RWPE2 (cell line): Measurements from ENCODE around the gene PMS1.
"Not testable (repeated sequence)": the region's sequence is repeated elsewhere in the genome, so short reads cannot be mapped to it uniquely, and the experiment has no call there.

Source experiments
- ATAC-seq: fragments of 200-7000 bp; cut with Tn5 transposase; 3 replicates; pipeline ENCODE4 v1.9.1; 2021; ENCODE audit warnings: low read depth
- DNase-seq: peaks from one replicate; pipeline ENCODE4 v3.0.0-alpha.2; 2020; ENCODE audit warnings: low spot score
- H3K27ac ChIP-seq: fragments of 450-650 bp; 2 replicates; pipeline ENCODE4 v1.5.1; 2017; ENCODE audit warnings: mild to moderate bottlenecking; ENCODE audit not compliant: poor library complexity, severe bottlenecking
- H3K27me3 ChIP-seq: fragments of 250-450 bp; sonication (Bioruptor Pico); 2 replicates; pipeline ENCODE4 v1.5.1; 2021; ENCODE audit warnings: mild to moderate bottlenecking, moderate library complexity; ENCODE audit not compliant: insufficient read depth, poor library complexity, severe bottlenecking
- H3K36me3 ChIP-seq: fragments of 250-450 bp; sonication (Bioruptor Pico); 2 replicates; pipeline ENCODE4 v1.5.1; 2020; ENCODE audit warnings: low read depth, mild to moderate bottlenecking, moderate library complexity
- H3K4me1 ChIP-seq: fragments of 250-450 bp; sonication (Bioruptor Pico); 2 replicates; pipeline ENCODE4 v1.5.1; 2021; ENCODE audit warnings: mild to moderate bottlenecking, moderate library complexity; ENCODE audit not compliant: insufficient read depth, poor library complexity, severe bottlenecking
- H3K4me3 ChIP-seq: fragments of 250-450 bp; sonication (Bioruptor Pico); 2 replicates; pipeline ENCODE4 v1.5.1; 2021; ENCODE audit warnings: mild to moderate bottlenecking, moderate library complexity; ENCODE audit not compliant: severe bottlenecking
- H3K9me3 ChIP-seq: fragments of 250-450 bp; sonication (Bioruptor Pico); 2 replicates; pipeline ENCODE4 v1.5.1; 2021; ENCODE audit warnings: mild to moderate bottlenecking, moderate library complexity; ENCODE audit not compliant: severe bottlenecking
- CTCF ChIP-seq: fragments of 450-650 bp; IDR thresholded peaks from one replicate; pipeline ENCODE4 v1.5.1; 2017; ENCODE audit warnings: mild to moderate bottlenecking, moderate library complexity; ENCODE audit not compliant: poor library complexity, severe bottlenecking

The PMS1 gene

DNA sequence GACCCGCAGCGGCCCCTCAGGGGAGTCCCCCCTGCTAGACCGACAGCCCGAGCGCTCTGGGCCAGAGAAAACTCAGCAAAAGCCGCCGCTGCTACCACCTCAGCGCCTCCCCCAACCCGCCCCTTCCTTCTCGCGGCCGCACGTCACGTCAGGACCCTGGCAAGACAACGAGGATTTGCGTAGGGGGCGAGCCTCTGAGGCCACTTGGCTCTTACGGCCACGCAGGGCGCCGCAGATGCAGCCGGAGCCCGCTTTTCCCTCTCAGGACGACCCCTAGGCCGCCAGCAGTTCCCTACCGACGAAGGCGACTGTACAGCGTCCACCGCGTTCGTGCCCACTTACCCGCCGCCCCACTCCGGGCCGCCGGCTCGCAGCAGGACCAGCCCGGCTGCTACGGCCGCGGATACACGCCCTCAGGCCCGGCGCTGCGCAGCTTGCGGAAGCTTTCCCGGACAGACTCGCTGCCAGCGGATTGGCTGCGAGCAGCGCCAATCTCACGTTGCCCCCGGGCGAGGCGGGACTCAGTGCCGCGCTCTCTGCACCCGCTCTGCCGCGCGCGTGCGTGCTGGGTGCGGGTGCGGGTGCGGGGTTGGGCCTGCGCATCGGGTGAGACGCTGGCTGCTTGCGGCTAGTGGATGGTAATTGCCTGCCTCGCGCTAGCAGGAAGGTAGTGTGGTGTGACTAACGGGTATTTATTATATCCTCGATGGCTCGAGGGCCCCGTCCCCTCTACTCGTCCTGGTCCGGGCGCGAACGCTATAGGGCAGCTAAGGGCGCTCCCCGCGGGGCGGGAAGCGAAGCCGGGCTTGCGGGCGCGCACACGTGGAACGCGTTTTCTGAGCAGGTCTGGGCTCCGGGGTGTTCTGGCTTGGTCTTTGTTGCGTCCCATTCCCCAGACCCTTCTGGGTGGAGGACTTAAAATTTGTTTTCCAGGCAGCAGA is at the start of gene PMS1, which contains the start of gene ORMDL1:
Gene PMS1, plus strand, starts transcription at position 524 of the 941 bp plus-strand sequence. CDS start 7,360 bp downstream, outside the sequence.
Gene ORMDL1, minus strand, starts transcription at position 413 of the 941 bp plus-strand sequence. CDS start 1,744 bp downstream, outside the sequence.
- peaks cover 72% of the 10 kb centered on the region for H3K36me3 ChIP-seq
- no peaks in the 10 kb centered on the region for H3K4me1 ChIP-seq
- H3K27me3 ChIP-seq: no peaks in the 10 kb centered on the region
- ATAC-seq (peak; percentile 94), DNase-seq (peak; percentile 94)
- TF ChIP-seq CTCF: no peak
- peak within 1 kb of the TSS; percentile 65 for H3K27ac ChIP-seq
- peak within 1 kb of the TSS; percentile 67 for H3K4me3 ChIP-seq
- H3K9me3 ChIP-seq: no peaks in the 10 kb centered on the region

DNA sequence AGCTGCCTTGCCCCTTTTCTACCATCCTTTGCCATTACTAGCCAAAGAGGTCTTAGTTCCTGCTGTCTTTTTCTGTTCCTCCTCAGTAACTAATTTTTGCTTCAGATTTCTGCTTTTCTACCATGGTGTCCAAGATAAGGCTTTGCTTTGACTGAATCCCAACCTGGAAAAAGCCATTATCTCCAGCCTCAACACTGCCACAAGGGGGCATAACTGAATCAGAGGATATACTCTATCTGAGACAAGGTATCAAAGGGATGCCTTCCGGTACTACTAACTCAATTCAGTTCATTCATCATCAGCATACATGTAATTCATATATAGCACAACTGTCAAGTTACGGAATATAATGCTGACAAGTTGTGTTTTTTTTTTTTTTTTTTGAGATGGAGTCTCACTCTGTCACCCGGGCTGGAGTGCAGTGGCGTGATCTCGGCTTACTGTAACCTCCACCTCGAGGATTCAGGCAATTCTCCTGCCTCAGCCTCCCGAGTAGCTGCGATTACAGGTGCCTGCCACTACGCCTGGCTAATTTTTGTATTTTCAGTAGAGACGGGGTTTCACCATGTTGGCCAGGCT is 33.1 kb upstream of the PMS1 start:
- no peak overlapping the region for H3K27ac ChIP-seq
- no peaks in the 10 kb centered on the region for H3K9me3 ChIP-seq
- DNase-seq (no peak), ATAC-seq (no peak; the same call in 2 of the 3 replicates)
- TF ChIP-seq CTCF: peak; percentile 72
- peaks cover 72% of the 10 kb centered on the region for H3K36me3 ChIP-seq
- H3K27me3 ChIP-seq: no peaks in the 10 kb centered on the region
- no peak overlapping the region for H3K4me3 ChIP-seq
- H3K4me1 ChIP-seq: no peaks in the 10 kb centered on the region

GRCh38 chr2:189756311-189756952 is 27.8 kb upstream of the PMS1 start:
- no peak for ATAC-seq
- peaks cover 35% of the 10 kb centered on the region for H3K36me3 ChIP-seq
- DNase-seq: no peak
- no peak overlapping the region for H3K4me3 ChIP-seq
- H3K9me3 ChIP-seq: no peaks in the 10 kb centered on the region
- peaks cover 3% of the 10 kb centered on the region for H3K4me1 ChIP-seq
- TF ChIP-seq CTCF: no peak
- no peak overlapping the region for H3K27ac ChIP-seq
- H3K27me3 ChIP-seq: no peaks in the 10 kb centered on the region

DNA sequence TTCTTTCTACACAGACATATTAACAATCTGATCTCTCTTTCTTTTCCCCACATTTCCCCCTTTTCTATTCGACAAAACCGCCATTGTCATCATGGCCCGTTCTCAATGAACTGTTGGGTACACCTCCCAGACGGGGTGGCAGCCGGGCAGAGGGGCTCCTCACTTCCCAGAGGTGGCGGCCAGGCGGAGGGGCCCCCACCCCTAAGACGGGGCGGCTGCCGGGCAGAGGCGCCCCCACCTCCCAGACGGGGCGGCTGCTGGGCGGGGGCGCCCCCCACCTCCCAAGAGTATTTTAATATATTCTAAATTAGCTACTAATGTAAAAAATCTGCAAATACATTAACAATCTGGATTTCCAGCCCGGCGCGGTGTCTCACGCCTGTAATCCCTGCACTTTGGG is 24.1 kb upstream of the PMS1 start:
- H3K27me3 ChIP-seq, ATAC-seq, DNase-seq, H3K27ac ChIP-seq, H3K4me1 ChIP-seq, H3K9me3 ChIP-seq, H3K4me3 ChIP-seq: not testable (repeated sequence)
- peaks cover 15% of the 10 kb centered on the region; the same call in 1 of the 2 replicates for H3K36me3 ChIP-seq

DNA sequence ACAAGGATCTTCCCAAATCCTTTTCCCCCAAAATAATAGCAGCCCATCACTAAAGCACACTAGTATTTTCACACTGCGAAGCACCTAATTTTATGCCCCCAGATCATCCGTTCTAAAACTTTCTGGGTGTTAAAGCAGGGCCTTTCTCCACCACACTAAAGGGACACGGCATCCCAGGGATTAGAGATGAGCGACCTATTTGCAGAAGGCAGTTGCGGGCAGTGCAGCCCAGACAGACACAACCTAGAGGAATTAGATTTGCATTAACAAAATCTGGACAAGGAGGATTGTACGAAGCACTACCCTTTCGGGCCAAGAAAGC is 22.1 kb upstream of the PMS1 start:
- H3K4me1 ChIP-seq: peaks cover 7% of the 10 kb centered on the region
- peaks cover 19% of the 10 kb centered on the region for H3K36me3 ChIP-seq
- H3K9me3 ChIP-seq: no peaks in the 10 kb centered on the region
- H3K27me3 ChIP-seq: no peaks in the 10 kb centered on the region
- no peak for TF ChIP-seq CTCF
- H3K4me3 ChIP-seq: peak overlapping the region; percentile 66
- DNase-seq (no peak), ATAC-seq (no peak; the same call in 2 of the 3 replicates)
- peak overlapping the region; percentile 83 for H3K27ac ChIP-seq
